ENCODE results near the gene ALKAL2.

ALKAL2 gene

DNA sequence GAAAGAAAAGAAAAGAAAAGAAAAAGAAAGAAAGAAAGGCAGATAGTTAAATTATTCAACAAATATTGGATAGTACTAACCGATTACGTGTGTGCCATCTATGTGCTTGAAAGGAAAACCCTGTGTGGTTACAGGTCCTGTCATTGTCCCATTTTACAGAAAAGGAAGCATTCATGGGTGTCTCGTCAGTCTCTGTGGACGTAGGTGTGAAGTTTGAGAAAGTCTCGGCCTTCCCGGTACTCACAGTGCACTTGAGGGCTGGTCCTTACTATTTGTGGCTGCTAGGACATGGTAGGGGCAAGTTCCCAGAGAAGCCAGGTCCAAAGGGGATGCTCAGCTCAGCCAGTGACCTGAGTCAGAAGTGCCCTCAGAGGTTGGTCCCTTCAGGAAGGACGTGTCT is 43.3 kb downstream of the ALKAL2 start:
- DNase-seq (ENCODE audit: low read depth) = no peak
- TF ChIP-seq, protein P1, sequence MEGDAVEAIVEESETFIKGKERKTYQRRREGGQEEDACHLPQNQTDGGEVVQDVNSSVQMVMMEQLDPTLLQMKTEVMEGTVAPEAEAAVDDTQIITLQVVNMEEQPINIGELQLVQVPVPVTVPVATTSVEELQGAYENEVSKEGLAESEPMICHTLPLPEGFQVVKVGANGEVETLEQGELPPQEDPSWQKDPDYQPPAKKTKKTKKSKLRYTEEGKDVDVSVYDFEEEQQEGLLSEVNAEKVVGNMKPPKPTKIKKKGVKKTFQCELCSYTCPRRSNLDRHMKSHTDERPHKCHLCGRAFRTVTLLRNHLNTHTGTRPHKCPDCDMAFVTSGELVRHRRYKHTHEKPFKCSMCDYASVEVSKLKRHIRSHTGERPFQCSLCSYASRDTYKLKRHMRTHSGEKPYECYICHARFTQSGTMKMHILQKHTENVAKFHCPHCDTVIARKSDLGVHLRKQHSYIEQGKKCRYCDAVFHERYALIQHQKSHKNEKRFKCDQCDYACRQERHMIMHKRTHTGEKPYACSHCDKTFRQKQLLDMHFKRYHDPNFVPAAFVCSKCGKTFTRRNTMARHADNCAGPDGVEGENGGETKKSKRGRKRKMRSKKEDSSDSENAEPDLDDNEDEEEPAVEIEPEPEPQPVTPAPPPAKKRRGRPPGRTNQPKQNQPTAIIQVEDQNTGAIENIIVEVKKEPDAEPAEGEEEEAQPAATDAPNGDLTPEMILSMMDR (IDR thresholded peaks at IDR 0.05; ENCODE audit: low read depth, low read length, missing control alignments) = no peak
- no peak overlapping the region for H3K4me3 ChIP-seq (ENCODE audit: low read depth, low read length)
- in situ Hi-C loops (cut with HindIII; ENCODE audit: low sequenced_read_pairs) = no loop called here

DNA sequence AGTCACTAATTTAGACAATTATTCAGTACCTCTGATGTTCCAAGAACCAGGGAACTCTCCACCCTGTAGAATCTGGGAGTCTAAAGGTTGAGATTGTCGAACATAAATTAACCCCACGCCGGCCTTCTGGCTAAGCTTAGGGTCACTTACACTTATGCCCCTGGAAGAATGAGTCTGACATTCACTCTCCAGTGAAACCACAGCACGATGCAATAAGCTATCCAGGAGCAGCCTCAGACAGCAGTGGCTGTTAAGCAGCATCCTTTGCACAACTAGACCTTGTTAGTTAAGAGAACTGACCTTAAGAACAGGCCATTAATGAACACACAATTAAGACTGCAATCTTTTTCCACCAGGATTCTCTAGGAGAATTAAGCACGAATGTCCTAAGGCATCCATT is 49.0 kb downstream of the ALKAL2 start:
- no peak overlapping the region for H3K4me3 ChIP-seq (ENCODE audit: low read depth, low read length)
- DNase-seq (ENCODE audit: low read depth) = no peak
- in situ Hi-C loops (cut with HindIII; ENCODE audit: low sequenced_read_pairs) = no loop called here
- TF ChIP-seq, protein P1 (IDR thresholded peaks at IDR 0.05; ENCODE audit: low read depth, low read length, missing control alignments) = no peak

GRCh38 chr2:238431-238830 is 49.5 kb downstream of the ALKAL2 start:
- TF ChIP-seq, protein P1 (IDR thresholded peaks at IDR 0.05; ENCODE audit: low read depth, low read length, missing control alignments) = no peak
- in situ Hi-C loops (cut with HindIII; ENCODE audit: low sequenced_read_pairs) = no loop called here
- no peak for DNase-seq (ENCODE audit: low read depth)
- no peak overlapping the region for H3K4me3 ChIP-seq (ENCODE audit: low read depth, low read length)

DNA sequence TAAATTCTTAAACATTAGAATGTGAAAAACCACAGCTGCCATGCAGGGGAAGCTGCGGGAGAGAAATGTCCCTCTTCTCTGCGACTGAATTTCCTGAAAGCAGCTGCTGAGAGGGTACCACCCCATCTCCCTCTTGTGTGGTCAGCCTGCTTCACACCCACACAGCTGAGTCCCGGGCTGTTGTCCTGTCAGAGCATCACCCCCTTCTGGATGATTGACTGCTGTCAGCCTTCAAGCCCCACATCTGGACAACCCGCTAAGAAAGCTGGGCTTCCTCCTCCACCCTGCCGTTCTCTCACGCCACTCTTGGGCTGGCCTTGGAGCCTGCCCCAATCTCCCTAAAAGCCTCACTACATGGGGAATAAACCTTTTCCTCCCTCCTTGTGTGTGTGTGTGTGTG is 50.0 kb downstream of the ALKAL2 start:
- H3K4me3 ChIP-seq (ENCODE audit: low read depth, low read length) = no peak overlapping the region
- TF ChIP-seq, protein P1 (IDR thresholded peaks at IDR 0.05; ENCODE audit: low read depth, low read length, missing control alignments) = no peak
- in situ Hi-C loops (cut with HindIII; ENCODE audit: low sequenced_read_pairs) = no loop called here
- no peak for DNase-seq (ENCODE audit: low read depth)

- TF ChIP-seq, protein P1 (IDR thresholded peaks at IDR 0.05; ENCODE audit: low read depth, low read length, missing control alignments) = no peak
- in situ Hi-C loops (cut with HindIII; ENCODE audit: low sequenced_read_pairs) = no loop called here
- H3K4me3 ChIP-seq (ENCODE audit: low read depth, low read length) = no peak overlapping the region
- DNase-seq (ENCODE audit: low read depth) = no peak
Observed at GRCh38 chr2:236993-237539, 50.8 kb downstream of the ALKAL2 start.

DNA sequence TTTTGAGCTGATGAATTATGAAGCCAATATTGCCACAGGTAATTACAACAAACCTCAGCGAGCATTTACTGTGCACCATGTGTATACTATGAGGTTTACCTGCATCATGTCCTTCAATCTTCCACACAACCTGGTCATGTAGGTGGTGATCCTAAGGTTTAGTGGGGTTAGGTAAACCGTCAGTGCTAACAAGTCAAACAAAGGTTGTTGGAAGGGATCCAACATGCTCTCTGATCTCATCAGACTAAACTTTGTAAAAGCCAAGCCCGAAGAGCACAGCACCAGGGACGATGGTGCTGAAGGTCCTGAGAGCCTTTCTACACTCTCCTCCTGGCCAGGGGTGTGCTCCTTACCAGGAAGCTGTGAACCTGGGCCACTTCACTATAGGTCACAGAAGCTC is 53.5 kb downstream of the ALKAL2 start:
- TF ChIP-seq, protein P1 (IDR thresholded peaks at IDR 0.05; ENCODE audit: low read depth, low read length, missing control alignments) = no peak
- no peak overlapping the region for H3K4me3 ChIP-seq (ENCODE audit: low read depth, low read length)
- no peak for DNase-seq (ENCODE audit: low read depth)
- in situ Hi-C loops (cut with HindIII; ENCODE audit: low sequenced_read_pairs) = no loop called here

DNA sequence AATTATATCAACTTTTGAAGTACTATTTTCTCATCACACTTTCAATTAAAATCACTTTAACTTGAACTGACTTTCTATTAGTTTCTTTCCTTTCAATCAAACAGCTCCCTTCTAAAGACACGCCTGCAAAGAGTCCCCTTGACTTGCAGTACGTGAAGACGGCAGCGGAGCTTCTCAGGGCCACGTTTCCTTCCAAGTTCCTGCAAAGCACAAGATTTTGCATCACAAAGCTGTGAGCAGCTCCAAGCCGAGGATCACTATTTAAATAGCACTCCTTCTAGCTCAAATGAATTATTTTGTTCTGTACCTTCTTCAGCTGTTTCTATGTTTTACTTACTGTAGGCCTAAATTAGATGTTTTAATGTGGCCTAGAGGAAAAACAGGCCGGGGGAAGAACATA is 54.9 kb downstream of the ALKAL2 start:
- TF ChIP-seq, protein P1 (IDR thresholded peaks at IDR 0.05; ENCODE audit: low read depth, low read length, missing control alignments) = no peak
- in situ Hi-C loops (cut with HindIII; ENCODE audit: low sequenced_read_pairs) = no loop called here
- H3K4me3 ChIP-seq (ENCODE audit: low read depth, low read length) = no peak overlapping the region
- no peak for DNase-seq (ENCODE audit: low read depth)

Measured in astrocyte of the cerebellum (primary cell).